Neuronal stem cell (in vitro differentiated cells): ENCODE measurements around the gene LRMDA.
A peak's percentile ranks its signal among the peaks of the same experiment; 100 is the strongest.

ENCODE experiments used
- DNase-seq: peaks from one replicate; pipeline ENCODE4 v3.0.0-alpha.2; 2013; ENCODE audit warnings: low spot score
- H2AFZ ChIP-seq: one replicate; pipeline ENCODE4 v1.6.1; 2013; ENCODE audit warnings: mild to moderate bottlenecking, low read length, inconsistent platforms
- H2AK5ac ChIP-seq: 2 replicates; pipeline ENCODE4 v1.6.1; 2013; ENCODE audit warnings: low read depth, mild to moderate bottlenecking, inconsistent platforms, low read length, moderate library complexity, mixed read lengths
- H2BK120ac ChIP-seq: 2 replicates; pipeline ENCODE4 v1.6.1; 2013; ENCODE audit warnings: low read depth, mild to moderate bottlenecking, inconsistent platforms, low read length, moderate library complexity, mixed read lengths
- H2BK12ac ChIP-seq: one replicate; pipeline ENCODE4 v1.6.1; 2013; ENCODE audit warnings: low read length, inconsistent platforms
- H2BK15ac ChIP-seq: 2 replicates; pipeline ENCODE4 v1.6.1; 2013; ENCODE audit warnings: mild to moderate bottlenecking, low read length, inconsistent platforms, mixed read lengths
- H2BK5ac ChIP-seq: one replicate; pipeline ENCODE4 v1.6.1; 2013; ENCODE audit warnings: inconsistent platforms, mild to moderate bottlenecking, low read length, moderate library complexity
- H3K14ac ChIP-seq: one replicate; pipeline ENCODE4 v1.6.1; 2013; ENCODE audit warnings: low read length, inconsistent platforms
- H3K18ac ChIP-seq: 2 replicates; pipeline ENCODE4 v1.6.1; 2013; ENCODE audit warnings: low read length, inconsistent platforms
- H3K23ac ChIP-seq: 2 replicates; pipeline ENCODE4 v1.6.1; 2013; ENCODE audit warnings: low read depth, mild to moderate bottlenecking, mixed read lengths, low read length, inconsistent platforms; ENCODE audit not compliant: poor library complexity
- H3K27ac ChIP-seq: replicated peaks from 3 replicates; pipeline ENCODE4 v1.5.1; 2013; ENCODE audit warnings: low read length, inconsistent platforms
- H3K27me3 ChIP-seq, 3 experiments: 2 replicates each; pipeline ENCODE4 v1.6.1; 2013; ENCODE audit warnings: low read length in 3 of 3, mild to moderate bottlenecking in 2 of 3, inconsistent platforms in 1 of 3, low read depth in 1 of 3, mixed read lengths in 1 of 3, moderate library complexity in 1 of 3; ENCODE audit not compliant: control insufficient read depth in 3 of 3, insufficient read depth in 3 of 3
- H3K36me3 ChIP-seq, 2 donors: replicated peaks in 1 of 2; 2 replicates each; pipeline ENCODE4 v1.6.1; 2013; ENCODE audit warnings: low read length in 2 of 2; ENCODE audit not compliant: control insufficient read depth in 2 of 2, insufficient read depth in 2 of 2
- H3K4ac ChIP-seq: 2 replicates; pipeline ENCODE4 v1.6.1; 2013; ENCODE audit warnings: inconsistent platforms, mild to moderate bottlenecking, low read length, moderate library complexity
- H3K4me1 ChIP-seq, 2 donors: 1 replicate in 1 of 2; 2 replicates in 1 of 2; pipeline ENCODE4 v1.6.1; 2013; ENCODE audit warnings: low read length in 2 of 2, low read depth in 1 of 2; ENCODE audit not compliant: control insufficient read depth in 2 of 2, insufficient read depth in 1 of 2
- H3K4me2 ChIP-seq: one replicate; pipeline ENCODE4 v1.6.1; 2013; ENCODE audit warnings: mild to moderate bottlenecking, low read length, inconsistent platforms; ENCODE audit not compliant: insufficient read depth, poor library complexity, severe bottlenecking
- H3K4me3 ChIP-seq, 2 donors: 2 replicates each; pipeline ENCODE4 v1.5.1; 2013; ENCODE audit warnings: low read length in 2 of 2, mild to moderate bottlenecking in 2 of 2, inconsistent platforms in 1 of 2, moderate library complexity in 1 of 2
- H3K79me1 ChIP-seq: one replicate; pipeline ENCODE4 v1.6.1; 2013; ENCODE audit warnings: low read depth, mild to moderate bottlenecking, inconsistent platforms, low read length, moderate library complexity
- H3K9ac ChIP-seq: one replicate; pipeline ENCODE4 v1.6.1; 2013; ENCODE audit warnings: mild to moderate bottlenecking, low read depth, low read length, inconsistent platforms; ENCODE audit not compliant: poor library complexity
- H3K9me3 ChIP-seq, 2 donors: replicated peaks in 1 of 2; 2 replicates each; pipeline versions ENCODE3 to v1.6.1; 2013; ENCODE audit warnings: low read length in 2 of 2, mild to moderate bottlenecking in 2 of 2, inconsistent platforms in 1 of 2, low read depth in 1 of 2, mixed read lengths in 1 of 2, moderate library complexity in 1 of 2; ENCODE audit not compliant: control insufficient read depth in 2 of 2, insufficient read depth in 1 of 2
- H4K8ac ChIP-seq: one replicate; pipeline ENCODE4 v1.6.1; 2013; ENCODE audit warnings: low read depth, mild to moderate bottlenecking, inconsistent platforms, low read length, moderate library complexity
- H4K91ac ChIP-seq: one replicate; pipeline ENCODE4 v1.6.1; 2013; ENCODE audit warnings: low read length, low read depth, mild to moderate bottlenecking, inconsistent platforms; ENCODE audit not compliant: poor library complexity
- WGBS, 2 donors: extraction: QIAGEN DNeasy Blood & Tissue Kit; methylation state at CpG; one replicate each; pipeline ENCODE4 v1.1.7; 2013; ENCODE audit warnings: missing lambda C conversion rate in 2 of 2, mixed read lengths in 1 of 2; ENCODE audit not compliant: insufficient read length in 2 of 2, insufficient replicate concordance in 1 of 2; ENCODE audit errors: extremely low coverage in 2 of 2; 5-methylcytosine and 5-hydroxymethylcytosine counted together

Gene LRMDA

DNA sequence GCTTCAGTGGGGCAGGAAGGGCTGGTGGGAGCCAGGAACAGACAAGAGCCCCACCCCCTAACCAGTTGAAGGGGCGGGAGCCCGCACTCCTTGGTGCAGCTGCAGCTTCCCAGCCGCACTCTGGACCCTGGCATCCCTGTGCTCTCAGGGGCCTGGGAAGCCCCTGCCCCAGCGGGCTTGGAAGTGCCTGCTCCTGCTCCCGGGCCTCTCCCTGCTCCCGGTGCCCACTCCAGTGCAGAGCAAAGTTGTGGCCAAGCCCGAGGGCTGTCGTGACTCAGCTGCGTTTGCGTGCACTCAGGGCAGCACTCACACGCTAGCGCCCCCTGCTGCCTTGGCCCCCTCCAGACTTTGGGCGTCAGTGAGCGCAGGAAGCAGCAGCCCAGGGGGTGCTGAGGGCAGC lies 883.8 kb downstream of the LRMDA start:
- H2AK5ac ChIP-seq: peak overlapping the region; percentile 70
- no CpG with 5 or more reads among the region's 14 CpGs for WGBS, 2 donors
- H2BK120ac ChIP-seq: no peak overlapping the region
- H2AFZ ChIP-seq: no peak overlapping the region
- H4K91ac ChIP-seq: no peak overlapping the region
- no peak overlapping the region for H3K4me2 ChIP-seq
- peak overlapping the region; percentile 69 for H3K18ac ChIP-seq
- H3K27me3 ChIP-seq: no peaks in the 10 kb centered on the region
- H3K27ac ChIP-seq: no peak overlapping the region
- no peak overlapping the region for H2BK12ac ChIP-seq
- no peak overlapping the region for H3K4me3 ChIP-seq
- no peak overlapping the region for H4K8ac ChIP-seq
- no peak overlapping the region for H2BK5ac ChIP-seq
- no peak overlapping the region for H2BK15ac ChIP-seq
- H3K14ac ChIP-seq: no peak overlapping the region
- peak overlapping the region; percentile 78 for H3K23ac ChIP-seq
- no peaks in the 10 kb centered on the region for H3K4me1 ChIP-seq
- no peaks in the 10 kb centered on the region for H3K79me1 ChIP-seq
- H3K4ac ChIP-seq: no peak overlapping the region
- peaks cover 0 to 3% of the 10 kb centered on the region in 2 donors for H3K9me3 ChIP-seq
- no peak for DNase-seq
- no peak overlapping the region for H3K9ac ChIP-seq
- no peaks in the 10 kb centered on the region for H3K36me3 ChIP-seq

DNA sequence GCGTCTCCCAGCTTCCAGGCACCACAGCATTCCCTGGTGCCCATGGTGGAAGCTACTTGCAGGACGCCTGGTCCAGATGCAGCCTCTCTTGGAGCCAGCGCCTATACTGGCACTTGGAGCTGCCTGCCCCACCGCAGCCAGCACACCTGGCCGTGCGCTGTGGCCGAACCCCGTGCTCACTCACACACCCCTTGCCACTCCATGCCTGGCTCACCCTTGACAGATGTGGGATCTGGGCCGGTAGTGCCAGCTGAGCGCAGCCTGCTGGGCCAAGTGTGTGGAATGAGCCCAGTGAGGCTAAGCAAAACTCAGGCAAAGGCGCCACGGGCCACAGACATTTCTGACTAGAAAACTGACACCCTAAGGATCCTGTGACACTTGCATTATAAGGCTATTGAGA lies 884.8 kb downstream of the LRMDA start:
- Histone ChIP-seq H3K9me3 (peaks cover 0 to 3% of the 10 kb centered on the region in 2 donors), H2AFZ (no peak overlapping the region), H2AK5ac (no peak overlapping the region), H3K18ac (peak overlapping the region; percentile 67), H3K4me3 (peak overlapping the region in 1 of 2 donors; percentile 38), H2BK15ac (no peak overlapping the region), H3K9ac (no peak overlapping the region), H3K23ac (peak overlapping the region; percentile 68), H3K4ac (no peak overlapping the region), H4K91ac (no peak overlapping the region), H2BK120ac (no peak overlapping the region), H3K27ac (no peak overlapping the region), H4K8ac (no peak overlapping the region), H3K4me2 (no peak overlapping the region), H2BK12ac (no peak overlapping the region), H3K79me1 (no peaks in the 10 kb centered on the region), H3K36me3 (no peaks in the 10 kb centered on the region), H2BK5ac (no peak overlapping the region), H3K14ac (peak overlapping the region; percentile 63), H3K4me1 (no peaks in the 10 kb centered on the region), H3K27me3 (no peaks in the 10 kb centered on the region)
- DNase-seq: no peak
- WGBS, 2 donors: no CpG with 5 or more reads among the region's 12 CpGs

DNA sequence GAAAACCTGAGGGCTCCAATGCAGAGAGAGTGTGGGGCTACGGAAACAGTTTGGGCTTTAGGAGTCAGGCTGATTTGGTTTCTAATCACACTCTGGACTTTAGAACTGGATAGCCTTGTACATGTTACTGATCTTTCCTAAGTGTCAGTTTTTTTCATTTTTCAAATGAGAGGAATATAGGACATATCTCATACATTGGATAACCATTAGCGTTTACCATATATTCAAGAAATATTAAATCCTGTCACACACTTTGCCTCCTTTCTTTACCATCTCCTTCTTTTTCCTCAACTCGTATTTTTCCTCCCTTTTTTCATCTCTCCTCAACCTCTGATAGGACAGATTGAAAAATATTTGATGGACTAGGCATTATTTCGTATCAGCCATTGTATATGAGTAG lies 885.7 kb downstream of the LRMDA start:
- H3K36me3 ChIP-seq: no peaks in the 10 kb centered on the region

DNA sequence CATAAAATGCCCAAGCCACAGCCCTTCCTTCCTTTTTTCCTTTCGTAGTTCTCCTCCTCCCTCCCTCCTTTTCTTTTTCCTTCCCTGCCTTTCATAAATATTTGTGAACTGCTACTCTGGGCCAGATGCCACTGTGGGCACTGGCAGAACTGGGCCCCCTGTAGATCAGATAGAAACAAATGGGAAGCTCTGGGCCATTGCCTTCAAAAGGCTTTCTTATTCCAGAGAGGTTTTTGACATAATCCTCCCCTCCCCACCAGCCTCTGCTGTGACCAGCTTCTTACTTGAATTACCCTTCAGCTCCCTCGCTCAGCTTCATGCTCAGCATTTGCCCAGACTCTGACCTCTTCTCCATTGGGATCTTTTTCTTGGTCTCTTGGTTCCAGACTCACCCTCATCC lies 886.8 kb downstream of the LRMDA start:
- peaks cover 0 to 3% of the 10 kb centered on the region in 2 donors for H3K9me3 ChIP-seq
- no peak overlapping the region for H3K23ac ChIP-seq
- H3K27me3 ChIP-seq: no peaks in the 10 kb centered on the region
- H3K14ac ChIP-seq: no peak overlapping the region
- H2BK15ac ChIP-seq: no peak overlapping the region
- no CpG with 5 or more reads among the region's 2 CpGs for WGBS, 2 donors
- no peak overlapping the region for H3K18ac ChIP-seq
- H3K9ac ChIP-seq: no peak overlapping the region
- no peak overlapping the region for H4K91ac ChIP-seq
- H3K36me3 ChIP-seq: no peaks in the 10 kb centered on the region
- no peak overlapping the region for H3K4me2 ChIP-seq
- no peak overlapping the region for H3K4me3 ChIP-seq
- H2BK120ac ChIP-seq: no peak overlapping the region
- H3K4ac ChIP-seq: no peak overlapping the region
- DNase-seq: no peak
- no peak overlapping the region for H2AFZ ChIP-seq
- no peak overlapping the region for H3K27ac ChIP-seq
- no peaks in the 10 kb centered on the region for H3K79me1 ChIP-seq
- no peak overlapping the region for H2BK5ac ChIP-seq
- H2AK5ac ChIP-seq: no peak overlapping the region
- H3K4me1 ChIP-seq: no peaks in the 10 kb centered on the region
- no peak overlapping the region for H4K8ac ChIP-seq
- H2BK12ac ChIP-seq: no peak overlapping the region

More for the DNA sequence above, 885.7 kb downstream of the LRMDA start:
- Histone ChIP-seq H2AFZ (no peak overlapping the region), H3K27ac (no peak overlapping the region), H3K4me1 (no peaks in the 10 kb centered on the region), H3K4me3 (no peak overlapping the region), H3K23ac (no peak overlapping the region), H3K18ac (no peak overlapping the region), H2BK15ac (no peak overlapping the region), H4K8ac (no peak overlapping the region), H3K9ac (no peak overlapping the region), H2BK12ac (no peak overlapping the region), H2BK5ac (no peak overlapping the region), H3K14ac (no peak overlapping the region), H3K4me2 (no peak overlapping the region), H2BK120ac (no peak overlapping the region), H2AK5ac (no peak overlapping the region), H3K9me3 (peaks cover 0 to 3% of the 10 kb centered on the region in 2 donors), H3K79me1 (no peaks in the 10 kb centered on the region), H4K91ac (no peak overlapping the region), H3K27me3 (no peaks in the 10 kb centered on the region), H3K4ac (no peak overlapping the region)
- WGBS, 2 donors: 100% methylated on average over 1 of the region's 4 CpGs; no CpG with 5 or more reads in 1 of the 2 donors
- no peak for DNase-seq
